HepG2 (cell line): ENCODE measurements around the gene NT5C3B. TPM values are rescaled to one million over a fixed set of nuclear protein-coding genes. Genes with fewer than 3 reads are reported as not detected.
A peak's percentile ranks its signal among the peaks of the same experiment; 100 is the strongest.

ENCODE experiments used
- ATAC-seq: fragments of 200-7000 bp; cut with Tn5 transposase; 3 replicates; pipeline ENCODE4 v1.9.1; 2020; ENCODE audit warnings: mild to moderate bottlenecking, moderate library complexity
- BruUV-seq: library from RNA; stranded (reverse); fragments of 400-500 nt; replicated peaks from 2 replicates; lab custom pipeline; 2021; lab: Mats Ljungman, UMichigan
- CTCF ChIA-PET: fragments of 300-600 bp; formaldehyde crosslinking; extraction: SDS; loops from one replicate; lab custom pipeline; 2021; ENCODE audit warnings: low total read pairs, inconsistent platforms, low intra/inter-chr PET ratio; lab: Yijun Ruan, JAX
- POLR2A ChIA-PET: fragments of 350-600 bp; sonication (Branson Sonifier 250); formaldehyde crosslinking; loops from one replicate; lab custom pipeline; 2020; ENCODE audit warnings: antibody characterized with exemption, inconsistent platforms; lab: Yijun Ruan, JAX
- DNase-seq: peaks from one replicate; pipeline ENCODE4 v3.0.0-alpha.2; 2015; ENCODE audit warnings: low spot score
- FAIRE-seq: peaks from 3 replicates; lab custom pipeline; 2011; peaks lifted over from hg19 to GRCh38; lab: Jason Lieb, UNC
- H2AFZ ChIP-seq: one replicate; pipeline ENCODE4 v1.6.1; 2011; ENCODE audit warnings: low read length, inconsistent platforms
- H3K27ac ChIP-seq: fragments of 300-600 bp; 3 replicates; pipeline ENCODE4 v1.8.0; 2011; ENCODE audit warnings: mixed run types, mild to moderate bottlenecking, mixed read lengths, low read length, inconsistent platforms; ENCODE audit not compliant: insufficient read depth; ENCODE audit errors: extremely low read length
- H3K27me3 ChIP-seq, 2 experiments: fragments of 200-600 bp in 1 of 2; 2 replicates in 1 of 2; 3 replicates in 1 of 2; pipeline versions ENCODE4 v1.6.0 to v1.8.0; 2011; ENCODE audit warnings: low read length in 2 of 2, mild to moderate bottlenecking in 2 of 2, moderate library complexity in 2 of 2, inconsistent platforms in 1 of 2; ENCODE audit not compliant: insufficient read depth in 2 of 2, control insufficient read depth in 1 of 2
- H3K36me3 ChIP-seq, 2 experiments: fragments of 200-600 bp in 1 of 2; replicated peaks in 1 of 2; 2 replicates in 1 of 2; 3 replicates in 1 of 2; pipeline versions ENCODE4 v1.5.1 to v1.8.0; 2011; ENCODE audit warnings: low read length in 2 of 2, inconsistent platforms in 1 of 2; ENCODE audit not compliant: insufficient read depth in 2 of 2, control insufficient read depth in 1 of 2
- H3K4me1 ChIP-seq: 2 replicates; pipeline ENCODE4 v1.5.1; 2012; ENCODE audit warnings: low read length, inconsistent platforms; ENCODE audit not compliant: insufficient read depth
- H3K4me2 ChIP-seq: 2 replicates; pipeline ENCODE4 v1.6.0; 2011; ENCODE audit warnings: low read depth, low read length, inconsistent platforms
- H3K4me3 ChIP-seq, 3 experiments: fragments of 200-600 bp in 1 of 3; sonication (generic), shearing (Covaris generic) in 1 of 3; replicated peaks in 1 of 3; 2 replicates each; pipeline ENCODE4 v1.5.1; 2011 to 2016; ENCODE audit warnings: low read length in 3 of 3, inconsistent platforms in 2 of 3, low read depth in 2 of 3, mild to moderate bottlenecking in 2 of 3, control low read depth in 1 of 3, mixed read lengths in 1 of 3; ENCODE audit not compliant: insufficient read depth in 1 of 3
- H3K79me2 ChIP-seq: one replicate; pipeline ENCODE4 v1.6.1; 2011; ENCODE audit warnings: low read length, inconsistent platforms; ENCODE audit not compliant: insufficient read depth
- H3K9ac ChIP-seq: 2 replicates; pipeline ENCODE4 v1.6.0; 2011; ENCODE audit warnings: mild to moderate bottlenecking, low read depth, low read length, inconsistent platforms; ENCODE audit not compliant: insufficient read depth
- H3K9me3 ChIP-seq: 2 replicates; pipeline ENCODE4 v1.5.1; 2012; ENCODE audit warnings: mild to moderate bottlenecking, low read length
- H4K20me1 ChIP-seq: 2 replicates; pipeline ENCODE4 v1.6.0; 2011; ENCODE audit warnings: inconsistent platforms, mild to moderate bottlenecking, low read length, moderate library complexity; ENCODE audit not compliant: insufficient read depth
- AFF4 ChIP-seq: sonication (generic); formaldehyde crosslinking; IDR thresholded peaks from 2 replicates; pipeline ENCODE4 v1.4.0; 2020; ENCODE audit warnings: missing genetic modification reagents
- RARA ChIP-seq: IDR thresholded peaks from 2 replicates; pipeline ENCODE4 v1.6.1; 2016; ENCODE audit warnings: missing genetic modification reagents, missing compliant biosample characterization
- RXRB ChIP-seq: IDR thresholded peaks from 2 replicates; pipeline ENCODE4 v1.6.1; 2016; ENCODE audit warnings: borderline replicate concordance, missing genetic modification reagents, missing compliant biosample characterization
- STAG1 ChIP-seq: sonication (generic); formaldehyde crosslinking; IDR thresholded peaks from 2 replicates; pipeline ENCODE4 v1.4.0; 2020; ENCODE audit warnings: missing genetic modification reagents
- TFDP2 ChIP-seq: sonication (generic); formaldehyde crosslinking; IDR thresholded peaks from 2 replicates; pipeline ENCODE4 v1.4.0; 2020; ENCODE audit warnings: missing genetic modification reagents
- WIZ ChIP-seq: sonication (generic); formaldehyde crosslinking; IDR thresholded peaks from 2 replicates; pipeline ENCODE4 v1.5.1; 2020; ENCODE audit warnings: mild to moderate bottlenecking, missing genetic modification reagents
- ZFP41 ChIP-seq: sonication (generic); formaldehyde crosslinking; IDR thresholded peaks from 2 replicates; pipeline ENCODE4 v1.4.0; 2020; ENCODE audit warnings: mild to moderate bottlenecking, missing genetic modification reagents, borderline replicate concordance
- ZNF33B ChIP-seq: sonication (generic); formaldehyde crosslinking; IDR thresholded peaks from 2 replicates; pipeline ENCODE4 v1.5.1; 2020; ENCODE audit warnings: mild to moderate bottlenecking, missing genetic modification reagents
- ZNF350 ChIP-seq: sonication (generic); formaldehyde crosslinking; IDR thresholded peaks from 2 replicates; pipeline ENCODE4 v1.4.0; 2020; ENCODE audit warnings: mild to moderate bottlenecking, low read depth, missing genetic modification reagents, borderline replicate concordance
- ZNF569 ChIP-seq: sonication (generic); formaldehyde crosslinking; IDR thresholded peaks from 2 replicates; pipeline ENCODE4 v1.5.0; 2020; ENCODE audit warnings: mild to moderate bottlenecking, missing genetic modification reagents, moderate library complexity, borderline replicate concordance
- ZNF607 ChIP-seq: sonication (generic); formaldehyde crosslinking; IDR thresholded peaks from 2 replicates; pipeline ENCODE4 v1.5.1; 2020; ENCODE audit warnings: missing genetic modification reagents, mild to moderate bottlenecking, borderline replicate concordance
- ZNF816 ChIP-seq: sonication (generic); formaldehyde crosslinking; IDR thresholded peaks from 2 replicates; pipeline ENCODE4 v1.8.0; 2022; ENCODE audit warnings: missing genetic modification reagents, mild to moderate bottlenecking, borderline replicate concordance
- ZSCAN21 ChIP-seq: sonication (generic); formaldehyde crosslinking; IDR thresholded peaks from 2 replicates; pipeline ENCODE4 v1.8.0; 2022; ENCODE audit warnings: mild to moderate bottlenecking, missing genetic modification reagents, moderate library complexity, borderline replicate concordance
- WGBS: methylation state at CpG from one replicate; pipeline ENCODE4 v1.1.6; 2017; ENCODE audit warnings: low lambda C conversion rate; 5-methylcytosine and 5-hydroxymethylcytosine counted together
- in situ Hi-C: cut with HindIII; loops from 2 replicates; pipeline ENCODE4 v1.10.0; 2017; ENCODE audit warnings: low pct_unique_long_range_greater_than_20kb; ENCODE audit not compliant: extremely low pct_ligation_motif_present
- intact Hi-C: fragments of 100-400 bp; cut with micrococcal nuclease; formaldehyde crosslinking; loops from one replicate; pipeline ENCODE4 v1.10.0; 2022; ENCODE audit not compliant: unreplicated experiment
- polyA plus RNA-seq, 8 experiments: library from polyadenylated mRNA; depleted of rRNA in 3 of 8; stranded (reverse) in 7 of 8; unstranded in 1 of 8; fragments of >200 nt; fragmentation: Illumina TruSeq in 4 of 8; extraction: Trizol in 4 of 8; gene quantifications; 2 replicates each; pipeline versions ENCODE4 v1.2.1 to v1.2.3, GENCODE V29; 2011 to 2016; ENCODE audit warnings: low read depth in 4 of 8, missing spikeins in 1 of 8, mixed read lengths in 1 of 8; ENCODE audit not compliant: insufficient read depth in 1 of 8
- total RNA-seq, 5 experiments: library from RNA; depleted of rRNA; stranded (reverse); fragments of >200 nt; fragmentation: Illumina TruSeq; extraction: Trizol; gene quantifications; 2 replicates each; pipeline ENCODE4 v1.2.3, GENCODE V29; 2016; ENCODE audit warnings: low read depth in 1 of 5
- TF ChIP-seq, protein P1 (sequence below): sonication (generic); formaldehyde crosslinking; conservative IDR thresholded peaks from 2 replicates; pipeline ENCODE4 v1.8.1; 2023; ENCODE audit warnings: missing genetic modification reagents

The NT5C3B gene
- total and polyA plus RNA-seq, 2 of the 13 experiments (the other 11 are each of a cell fraction or from before 2014, with no cell fraction given): 104 to 126 TPM

DNA sequence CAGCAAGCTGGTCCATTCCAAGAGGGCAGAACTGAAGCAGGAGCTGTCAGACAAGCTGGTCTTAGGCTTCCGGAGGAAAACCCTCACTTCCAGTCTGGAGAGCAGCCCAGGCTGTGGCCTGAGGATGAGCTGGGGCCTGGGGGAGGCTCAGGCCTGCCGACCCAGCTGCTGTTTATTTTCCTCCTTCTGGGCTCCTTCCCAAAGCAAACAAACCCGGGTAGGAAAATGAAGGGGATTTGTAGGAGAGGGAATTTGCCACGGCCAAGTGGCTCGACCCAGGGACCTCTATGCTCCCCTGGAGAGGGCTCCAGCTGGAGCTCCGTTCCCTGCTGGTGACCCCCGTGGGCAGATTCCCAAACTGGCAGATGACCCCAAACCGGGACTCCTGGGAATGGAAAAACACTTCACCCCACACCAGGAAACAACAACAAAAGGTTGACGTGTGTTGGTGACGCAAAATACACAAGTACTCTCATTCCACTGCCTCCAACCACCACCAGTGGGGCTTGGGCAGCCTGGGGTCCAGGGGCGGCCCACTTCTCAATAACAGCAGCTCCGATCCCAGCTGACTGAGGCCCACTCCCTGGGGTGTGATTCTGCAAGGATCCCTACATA lies 58.4 kb downstream of the NT5C3B start (continued):
- TF ChIP-seq WIZ (no peak), RXRB (CRISPR knock-in tag) (peak; percentile 38), TFDP2 (CRISPR knock-in tag) (no peak)

DNA sequence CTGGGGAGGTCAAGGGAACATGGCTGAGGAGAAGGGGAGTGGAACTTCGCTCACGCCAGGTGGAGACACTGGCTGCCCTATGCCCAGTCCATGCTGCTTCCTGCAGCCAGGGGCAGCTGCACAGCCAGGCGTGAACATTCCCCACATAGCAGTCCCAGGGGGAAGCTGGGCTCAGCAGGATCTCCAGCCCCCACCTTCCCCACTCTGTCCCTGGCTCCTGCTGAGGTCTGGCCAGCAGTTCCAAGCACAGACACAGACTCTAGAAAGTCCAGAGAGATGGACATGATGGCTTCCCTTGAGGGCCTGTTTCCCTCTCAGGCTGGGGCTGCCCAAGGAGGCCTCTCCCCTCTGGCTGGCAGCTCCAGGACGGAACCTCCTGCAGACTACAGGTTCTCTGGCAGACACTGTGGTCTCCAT lies 58.9 kb downstream of the NT5C3B start:
- Histone ChIP-seq H3K9me3 (no peaks in the 10 kb centered on the region), H3K27ac (peak overlapping the region; percentile 75), H3K79me2 (no peaks in the 10 kb centered on the region), H3K36me3 (no peaks in the 10 kb centered on the region; a peak in 1 of 5 replicates), H4K20me1 (no peaks in the 10 kb centered on the region; the same call in 1 of the 2 replicates), H3K4me3 (peak overlapping the region; percentile 24 to 60 (median 42); a peak in 5 of 6 replicates), H2AFZ (no peak overlapping the region), H3K9ac (peak overlapping the region; percentile 64), H3K27me3 (no peaks in the 10 kb centered on the region), H3K4me1 (peaks cover 62% of the 10 kb centered on the region), H3K4me2 (peak overlapping the region; percentile 84)
- ChIA-PET CTCF (interaction anchor here (1.2 to 1.4 kb wide), 2 partner anchors 9 to 24 kb away, joined by 5 read pairs; partner anchors contain the start of gene JUP), POLR2A (interaction anchor here (0.9 to 3.6 kb wide), 20 partner anchors 9 to 189 kb away, joined by 3 to 95 read pairs (median 6); partner anchors contain the start of genes EIF1, FKBP10, HAP1 and JUP)
- peak; percentile 64 for DNase-seq
- WGBS: 40% methylated on average over 4 of the region's 4 CpGs
- intact Hi-C loops: loop anchor here (1.0 kb wide), 3 partner anchors 9 to 182 kb away; partner anchors contain the start of gene JUP
- in situ Hi-C loops: no loop called here
- ATAC-seq: peak; percentile 75
- FAIRE-seq: no peak
- no TSS peak for BruUV-seq
- 0 out of 2 replicates have a peak, but pooled peaks have one; percentile 28 for TF ChIP-seq RARA (CRISPR knock-in tag)
- TF ChIP-seq ZFP41 (CRISPR knock-in tag): no peak; the same call in 1 of the 2 replicates
- no peak for TF ChIP-seq ZNF33B (CRISPR knock-in tag)
- TF ChIP-seq ZNF569 (CRISPR knock-in tag): 0 out of 2 replicates have a peak, but pooled peaks have one; percentile 22
- 0 out of 2 replicates have a peak, but pooled peaks have one; percentile 32 for TF ChIP-seq ZNF607 (CRISPR knock-in tag)
- peak; percentile 44; the same call in 1 of the 2 replicates for TF ChIP-seq ZSCAN21 (CRISPR knock-in tag)
- no peak for TF ChIP-seq ZNF816
- peak; percentile 68 for TF ChIP-seq STAG1 (CRISPR knock-in tag)
- TF ChIP-seq AFF4 (CRISPR knock-in tag): no peak
- TF ChIP-seq ZNF350 (CRISPR knock-in tag): peak; percentile 16; the same call in 1 of the 2 replicates
- TF ChIP-seq, protein P1, sequence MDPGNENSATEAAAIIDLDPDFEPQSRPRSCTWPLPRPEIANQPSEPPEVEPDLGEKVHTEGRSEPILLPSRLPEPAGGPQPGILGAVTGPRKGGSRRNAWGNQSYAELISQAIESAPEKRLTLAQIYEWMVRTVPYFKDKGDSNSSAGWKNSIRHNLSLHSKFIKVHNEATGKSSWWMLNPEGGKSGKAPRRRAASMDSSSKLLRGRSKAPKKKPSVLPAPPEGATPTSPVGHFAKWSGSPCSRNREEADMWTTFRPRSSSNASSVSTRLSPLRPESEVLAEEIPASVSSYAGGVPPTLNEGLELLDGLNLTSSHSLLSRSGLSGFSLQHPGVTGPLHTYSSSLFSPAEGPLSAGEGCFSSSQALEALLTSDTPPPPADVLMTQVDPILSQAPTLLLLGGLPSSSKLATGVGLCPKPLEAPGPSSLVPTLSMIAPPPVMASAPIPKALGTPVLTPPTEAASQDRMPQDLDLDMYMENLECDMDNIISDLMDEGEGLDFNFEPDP (CRISPR knock-in tag): no peak
